K562 (cell line): Measurements from ENCODE around the gene TUBB2A. TPM values are rescaled to one million over a fixed set of nuclear protein-coding genes. Genes with fewer than 3 reads are reported as not detected.
A peak's percentile ranks its signal among the peaks of the same experiment; 100 is the strongest.

Experiments
- ELF1 ChIP-seq: fragments of 200-800 bp; sonication (Bioruptor generic); IDR thresholded peaks from 2 replicates; pipeline ENCODE4 v1.6.1; 2016; ENCODE audit warnings: missing genetic modification characterization, missing compliant biosample characterization
- EP400 ChIP-seq: fragments of 450-650 bp; IDR thresholded peaks from 2 replicates; pipeline ENCODE4 v1.6.1; 2017; ENCODE audit warnings: antibody characterized with exemption, mild to moderate bottlenecking, moderate library complexity
- KLF1 ChIP-seq: fragments of 450-650 bp; IDR thresholded peaks from 2 replicates; pipeline ENCODE4 v1.6.1; 2016; ENCODE audit warnings: missing genetic modification characterization, missing compliant biosample characterization
- MECOM ChIP-seq: fragments of 250-450 bp; sonication (Bioruptor Pico); IDR thresholded peaks from 2 replicates; pipeline ENCODE4 v1.8.0; 2022; ENCODE audit warnings: inconsistent platforms
- PCBP2 ChIP-seq: fragments of 200-400 bp; formaldehyde crosslinking; IDR thresholded peaks from 2 replicates; pipeline ENCODE4 v1.6.1; 2018; ENCODE audit warnings: low read length, low read depth, mild to moderate bottlenecking, moderate library complexity; ENCODE audit not compliant: poor library complexity, severe bottlenecking
- POLR3G ChIP-seq: IDR thresholded peaks from 2 replicates; pipeline ENCODE4 v1.6.1; 2011; ENCODE audit not compliant: insufficient read length, insufficient replicate concordance; ENCODE audit errors: extremely low read depth
- REST ChIP-seq, 2 experiments: fragments of 450-650 bp; formaldehyde crosslinking in 1 of 2; IDR thresholded peaks; 2 replicates each; pipeline versions ENCODE4 v1.4.0 to v1.6.1; 2014 to 2020; ENCODE audit warnings: mild to moderate bottlenecking in 2 of 2, borderline replicate concordance in 1 of 2, low read depth in 1 of 2
- SIN3A ChIP-seq, 2 experiments: fragments of 150-350 bp in 1 of 2; IDR thresholded peaks; 2 replicates each; pipeline ENCODE4 v1.6.1; 2011 to 2016; ENCODE audit warnings: borderline replicate concordance in 2 of 2, low read depth in 2 of 2, low read length in 2 of 2, mild to moderate bottlenecking in 2 of 2, moderate library complexity in 2 of 2; ENCODE audit not compliant: control insufficient read depth in 1 of 2
- THRA ChIP-seq: fragments of 450-650 bp; IDR thresholded peaks from 2 replicates; pipeline ENCODE4 v1.6.1; 2017; ENCODE audit warnings: mild to moderate bottlenecking, moderate library complexity
- ZNF239 ChIP-seq: fragments of 250-450 bp; sonication (Bioruptor Pico); IDR thresholded peaks from 2 replicates; pipeline ENCODE4 v1.4.0; 2020; ENCODE audit warnings: mild to moderate bottlenecking
- polyA plus RNA-seq, 8 experiments: library from polyadenylated mRNA; depleted of rRNA in 4 of 8; stranded (reverse) in 5 of 8; unstranded in 3 of 8; fragments of >200 nt; fragmentation: Nextera tagmentation in 2 of 8; fragmentation: Illumina TruSeq in 1 of 8; extraction: Ambion mirVana in 2 of 8; extraction: Trizol in 1 of 8; gene quantifications; 2 replicates each; pipeline versions ENCODE4 v1.2.1 to v1.2.3, GENCODE V29; 2011 to 2014; ENCODE audit warnings: inconsistent platforms in 1 of 8, missing spikeins in 1 of 8
- total RNA-seq, 7 experiments: library from RNA; depleted of rRNA in 6 of 7; stranded (reverse); fragments of >200 nt in 6 of 7; fragmentation: Illumina TruSeq in 2 of 7; extraction: Trizol in 2 of 7; gene quantifications; 2 replicates each; pipeline versions ENCODE4 v1.2.1 to v1.2.3, GENCODE V29; 2011 to 2021; ENCODE audit warnings: low replicate concordance in 1 of 7
- TF ChIP-seq, protein P1 (sequence below): sonication (generic); formaldehyde crosslinking; IDR thresholded peaks from 2 replicates; pipeline ENCODE4 v1.8.0; 2022; ENCODE audit warnings: mild to moderate bottlenecking, missing genetic modification reagents
- TF ChIP-seq, protein P2 (sequence below): IDR thresholded peaks from 2 replicates; pipeline ENCODE4 v1.6.1; 2011; ENCODE audit not compliant: insufficient read length; ENCODE audit errors: extremely low read depth
- TF ChIP-seq, protein P3 (sequence below): fragments of 250-450 bp; sonication (Bioruptor Pico); IDR thresholded peaks from 2 replicates; pipeline ENCODE4 v1.4.0; 2020; ENCODE audit warnings: mild to moderate bottlenecking

TUBB2A gene
- total and polyA plus RNA-seq, 9 of the 15 experiments (the other 6 are each of a cell fraction or from before 2014, with no cell fraction given): 3.6 to 92.1 (median 45.6) TPM

GRCh38 chr6:3162565-3163247, 5.4 kb upstream of the TUBB2A start (continued):
- TF ChIP-seq REST (IDR thresholded peaks at IDR 0.05; ENCODE audit: borderline replicate concordance) (peak; percentile 63), REST (CRISPR knock-in tag; IDR thresholded peaks at IDR 0.05; ENCODE audit: low read depth) (peak; percentile 84), THRA (no peak), POLR3G (no peak), ELF1 (tag) (no peak), PCBP2 (no peak), KLF1 (tag) (peak; percentile 69; the same call in 1 of the 2 replicates), EP400 (peak; percentile 87), ZNF239 (CRISPR knock-in tag) (peak; percentile 54), MECOM (CRISPR knock-in tag) (no peak), SIN3A (IDR thresholded peaks at IDR 0.05; ENCODE audit: borderline replicate concordance in 2 of 2, control insufficient read depth in 1 of 2, low read depth in 2 of 2, low read length in 2 of 2) (0 out of 4 replicates have a peak, but pooled peaks of 1 of the 2 experiments have one; percentile 6)
- TF ChIP-seq, protein P1, sequence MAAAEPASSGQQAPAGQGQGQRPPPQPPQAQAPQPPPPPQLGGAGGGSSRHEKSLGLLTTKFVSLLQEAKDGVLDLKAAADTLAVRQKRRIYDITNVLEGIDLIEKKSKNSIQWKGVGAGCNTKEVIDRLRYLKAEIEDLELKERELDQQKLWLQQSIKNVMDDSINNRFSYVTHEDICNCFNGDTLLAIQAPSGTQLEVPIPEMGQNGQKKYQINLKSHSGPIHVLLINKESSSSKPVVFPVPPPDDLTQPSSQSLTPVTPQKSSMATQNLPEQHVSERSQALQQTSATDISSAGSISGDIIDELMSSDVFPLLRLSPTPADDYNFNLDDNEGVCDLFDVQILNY (CRISPR knock-in tag): no peak
- TF ChIP-seq, protein P2, sequence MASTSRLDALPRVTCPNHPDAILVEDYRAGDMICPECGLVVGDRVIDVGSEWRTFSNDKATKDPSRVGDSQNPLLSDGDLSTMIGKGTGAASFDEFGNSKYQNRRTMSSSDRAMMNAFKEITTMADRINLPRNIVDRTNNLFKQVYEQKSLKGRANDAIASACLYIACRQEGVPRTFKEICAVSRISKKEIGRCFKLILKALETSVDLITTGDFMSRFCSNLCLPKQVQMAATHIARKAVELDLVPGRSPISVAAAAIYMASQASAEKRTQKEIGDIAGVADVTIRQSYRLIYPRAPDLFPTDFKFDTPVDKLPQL: no peak
- TF ChIP-seq, protein P3, sequence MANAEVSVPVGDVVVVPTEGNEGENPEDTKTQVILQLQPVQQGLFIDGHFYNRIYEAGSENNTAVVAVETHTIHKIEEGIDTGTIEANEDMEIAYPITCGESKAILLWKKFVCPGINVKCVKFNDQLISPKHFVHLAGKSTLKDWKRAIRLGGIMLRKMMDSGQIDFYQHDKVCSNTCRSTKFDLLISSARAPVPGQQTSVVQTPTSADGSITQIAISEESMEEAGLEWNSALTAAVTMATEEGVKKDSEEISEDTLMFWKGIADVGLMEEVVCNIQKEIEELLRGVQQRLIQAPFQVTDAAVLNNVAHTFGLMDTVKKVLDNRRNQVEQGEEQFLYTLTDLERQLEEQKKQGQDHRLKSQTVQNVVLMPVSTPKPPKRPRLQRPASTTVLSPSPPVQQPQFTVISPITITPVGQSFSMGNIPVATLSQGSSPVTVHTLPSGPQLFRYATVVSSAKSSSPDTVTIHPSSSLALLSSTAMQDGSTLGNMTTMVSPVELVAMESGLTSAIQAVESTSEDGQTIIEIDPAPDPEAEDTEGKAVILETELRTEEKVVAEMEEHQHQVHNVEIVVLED (CRISPR knock-in tag): peak; percentile 64
